Thymus (tissue), 11 donors: ENCODE measurements around the gene NLRC5. TPM values are rescaled to one million over a fixed set of nuclear protein-coding genes. Genes with fewer than 3 reads are reported as not detected.

ENCODE experiments used
- DNase-seq, 9 donors: peaks; one replicate each; pipeline ENCODE4 v3.0.0-alpha.2; 2013; ENCODE audit warnings: low spot score in 9 of 9, low read depth in 6 of 9, missing footprints in 1 of 9
- H3K27ac ChIP-seq, 2 donors: one replicate each; pipeline ENCODE4 v1.5.1; 2013; ENCODE audit warnings: control low read depth in 1 of 2, low read depth in 1 of 2, low read length in 1 of 2, mild to moderate bottlenecking in 1 of 2, moderate library complexity in 1 of 2
- H3K27me3 ChIP-seq, 2 donors: one replicate each; pipeline ENCODE4 v1.5.1; 2013; ENCODE audit warnings: low read length in 1 of 2; ENCODE audit not compliant: control insufficient read depth in 2 of 2, insufficient read depth in 1 of 2
- H3K36me3 ChIP-seq, 2 donors: one replicate each; pipeline ENCODE4 v1.5.1; 2013; ENCODE audit warnings: low read length in 1 of 2, mild to moderate bottlenecking in 1 of 2, moderate library complexity in 1 of 2; ENCODE audit not compliant: control insufficient read depth in 2 of 2, insufficient read depth in 2 of 2
- H3K4me1 ChIP-seq, 2 donors: one replicate each; pipeline ENCODE4 v1.5.1; 2013; ENCODE audit warnings: low read length in 2 of 2; ENCODE audit not compliant: control insufficient read depth in 2 of 2, insufficient read depth in 2 of 2
- H3K4me3 ChIP-seq, 2 donors: one replicate each; pipeline ENCODE4 v1.5.1; 2013; ENCODE audit warnings: low read length in 2 of 2, control low read depth in 1 of 2, mild to moderate bottlenecking in 1 of 2
- H3K9me3 ChIP-seq, 2 donors: one replicate each; pipeline ENCODE4 v1.5.1; 2013; ENCODE audit warnings: low read length in 1 of 2, mild to moderate bottlenecking in 1 of 2; ENCODE audit not compliant: control insufficient read depth in 2 of 2, insufficient read depth in 1 of 2
- WGBS: extraction: QIAGEN DNeasy Blood & Tissue Kit; methylation state at CpG from one replicate; pipeline ENCODE4 v1.1.7; 2013; 5-methylcytosine and 5-hydroxymethylcytosine counted together
- polyA plus RNA-seq: library from polyadenylated mRNA; stranded (reverse); fragments of 200-250 nt; gene quantifications from one replicate; pipeline ENCODE4 v1.2.3, GENCODE V29; 2013
- total RNA-seq: library from RNA; stranded (reverse); fragments of 120-200 nt; gene quantifications from one replicate; pipeline ENCODE4 v1.2.4, GENCODE V29; 2013
- donor health status: healthy.

The NLRC5 gene
- total and polyA plus RNA-seq, 2 donors = 23.3 to 63.9 TPM

DNA sequence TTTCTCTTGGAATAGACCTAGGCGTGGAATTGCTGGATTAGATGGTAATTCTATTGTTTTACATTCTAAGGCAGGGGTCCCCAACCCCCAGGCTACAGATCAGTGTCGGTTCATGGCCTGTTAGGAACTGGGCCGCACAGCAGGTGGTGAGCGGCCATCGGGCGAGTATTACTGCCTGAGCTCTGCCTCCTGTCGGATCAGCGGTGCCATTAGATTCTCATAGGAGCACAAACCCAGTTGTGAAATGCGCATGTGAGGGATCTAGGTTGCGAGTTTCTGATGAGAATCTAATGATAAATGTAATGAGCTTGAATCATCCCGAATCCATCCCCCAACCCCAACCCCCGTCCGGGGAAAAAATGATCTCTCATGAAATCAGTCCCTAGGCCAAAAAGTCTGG lies 23.0 kb downstream of the NLRC5 start:
- H3K27me3 ChIP-seq = no peaks in the 10 kb centered on the region
- H3K27ac ChIP-seq = no peak overlapping the region
- WGBS = 99% methylated on average over 13 of the region's 13 CpGs
- H3K9me3 ChIP-seq = no peaks in the 10 kb centered on the region
- peaks cover 3 to 7% of the 10 kb centered on the region in 2 donors for H3K4me1 ChIP-seq
- no peak overlapping the region for H3K4me3 ChIP-seq
- DNase-seq = no peak
- peaks cover 0 to 7% of the 10 kb centered on the region in 2 donors for H3K36me3 ChIP-seq

DNA sequence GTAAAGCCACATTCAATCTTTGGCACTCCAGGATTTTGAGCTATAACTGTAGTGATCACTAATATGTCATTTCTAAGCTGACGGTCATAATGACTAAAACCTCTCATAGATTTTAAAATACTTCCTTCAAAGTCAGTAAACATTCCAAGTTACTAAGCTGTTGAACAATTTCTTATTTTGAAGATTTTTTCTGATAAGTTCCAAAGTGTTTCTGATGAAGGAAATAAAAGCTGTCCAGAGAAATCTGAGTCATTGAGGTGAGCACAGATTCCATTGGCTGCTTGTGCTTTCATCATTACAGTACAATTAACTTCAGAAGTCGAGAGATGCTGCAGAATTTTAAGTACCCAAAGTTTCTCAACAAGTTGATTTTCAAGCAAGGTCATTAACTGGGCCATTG lies 23.9 kb downstream of the NLRC5 start:
- Histone ChIP-seq H3K36me3 (peaks cover 2 to 9% of the 10 kb centered on the region in 2 donors), H3K27ac (peak overlapping the region in 1 of 2 donors; percentile 1), H3K4me1 (peaks cover 3 to 7% of the 10 kb centered on the region in 2 donors), H3K27me3 (no peaks in the 10 kb centered on the region), H3K9me3 (no peaks in the 10 kb centered on the region), H3K4me3 (no peak overlapping the region)
- 91% methylated on average over 2 of the region's 2 CpGs for WGBS
- DNase-seq = no peak

DNA sequence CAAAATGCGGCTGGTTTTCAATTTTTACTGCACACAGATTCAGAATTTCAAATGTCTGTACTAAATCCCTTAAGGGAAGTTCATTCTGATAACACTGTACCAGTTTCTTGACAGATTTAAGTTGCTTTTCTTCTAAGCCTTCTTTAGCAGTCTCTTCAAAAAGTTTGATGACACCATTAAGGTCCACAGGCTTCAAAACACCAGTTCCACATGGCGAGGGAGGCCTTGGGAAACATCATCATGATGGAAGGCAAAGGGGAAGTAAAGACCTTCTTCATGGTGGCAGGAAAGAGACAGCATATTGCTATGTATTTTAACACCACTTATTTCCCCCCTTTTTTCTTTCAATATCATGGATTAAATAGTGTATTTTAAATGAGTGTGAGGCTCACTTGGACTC lies 24.5 kb downstream of the NLRC5 start:
- peaks cover 5 to 13% of the 10 kb centered on the region in 2 donors for H3K36me3 ChIP-seq
- H3K9me3 ChIP-seq = no peaks in the 10 kb centered on the region
- peak overlapping the region; percentile 52 to 73 for H3K27ac ChIP-seq
- no peak for DNase-seq
- peaks cover 3 to 7% of the 10 kb centered on the region in 2 donors for H3K4me1 ChIP-seq
- no peak overlapping the region for H3K4me3 ChIP-seq
- 74% methylated on average over 2 of the region's 2 CpGs for WGBS
- no peaks in the 10 kb centered on the region for H3K27me3 ChIP-seq

GRCh38 chr16:57016301-57016700 lies 26.9 kb downstream of the NLRC5 start:
- H3K27ac ChIP-seq = no peak overlapping the region
- WGBS = 94% methylated on average over 6 of the region's 6 CpGs
- peaks cover 5 to 21% of the 10 kb centered on the region in 2 donors for H3K36me3 ChIP-seq

DNA sequence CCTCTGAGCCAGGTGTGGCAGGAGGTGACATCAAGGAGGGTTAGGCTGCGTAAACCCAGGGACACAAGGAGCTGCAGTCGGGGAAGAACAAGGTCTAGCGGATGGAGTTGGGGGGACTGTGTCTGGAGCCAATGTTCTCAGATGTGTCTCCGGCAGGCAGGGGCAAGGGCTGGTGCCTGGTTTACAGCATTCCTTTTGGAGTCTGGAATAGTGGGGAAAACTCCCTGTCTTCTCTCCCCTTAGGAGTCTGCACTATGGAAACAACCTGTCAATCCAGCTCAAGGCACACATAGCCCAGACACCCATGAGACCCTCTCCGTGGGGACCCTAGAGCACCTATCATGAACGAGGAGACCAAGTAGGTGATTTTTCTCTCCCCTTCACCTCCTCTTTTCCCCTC lies 27.5 kb downstream of the NLRC5 start:
- Histone ChIP-seq H3K36me3 (peaks cover 9 to 26% of the 10 kb centered on the region in 2 donors), H3K9me3 (no peaks in the 10 kb centered on the region), H3K4me1 (peaks cover 0 to 7% of the 10 kb centered on the region in 2 donors), H3K4me3 (no peak overlapping the region), H3K27me3 (no peaks in the 10 kb centered on the region), H3K27ac (no peak overlapping the region)
- DNase-seq = no peak
- WGBS = over 99% methylated on average over 6 of the region's 6 CpGs

More at GRCh38 chr16:57016301-57016700, 26.9 kb downstream of the NLRC5 start:
- Histone ChIP-seq H3K4me1 (peaks cover 0 to 7% of the 10 kb centered on the region in 2 donors), H3K4me3 (no peak overlapping the region), H3K27me3 (no peaks in the 10 kb centered on the region), H3K9me3 (no peaks in the 10 kb centered on the region)
- no peak for DNase-seq

DNA sequence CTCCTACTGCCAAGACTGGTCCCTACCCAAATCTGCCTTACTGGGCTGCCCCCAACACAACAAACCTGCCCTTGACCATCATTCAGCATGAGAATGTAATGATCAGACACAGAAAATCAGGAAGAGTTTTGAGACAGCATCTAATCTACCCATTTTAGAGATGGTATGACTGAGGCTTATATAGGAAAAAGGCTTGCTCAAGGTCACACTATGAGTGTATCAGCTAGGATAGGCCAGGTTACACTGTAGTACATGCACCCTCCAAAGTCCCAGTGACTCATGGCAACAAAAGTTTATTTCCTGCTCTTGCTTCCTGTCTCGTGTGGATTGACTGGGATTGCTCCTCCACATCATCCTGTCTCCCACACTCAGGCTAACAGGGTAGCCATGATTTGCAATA lies 27.9 kb downstream of the NLRC5 start:
- 94% methylated on average over 1 of the region's 1 CpG for WGBS
- Histone ChIP-seq H3K27ac (no peak overlapping the region), H3K27me3 (no peaks in the 10 kb centered on the region), H3K36me3 (peaks cover 9 to 29% of the 10 kb centered on the region in 2 donors), H3K9me3 (no peaks in the 10 kb centered on the region), H3K4me1 (peaks cover 0 to 10% of the 10 kb centered on the region in 2 donors), H3K4me3 (no peak overlapping the region)
- DNase-seq = no peak

GRCh38 chr16:57019746-57020145 lies 30.4 kb downstream of the NLRC5 start:
- no peaks in the 10 kb centered on the region for H3K9me3 ChIP-seq
- peaks cover 9 to 37% of the 10 kb centered on the region in 2 donors for H3K36me3 ChIP-seq
- no peaks in the 10 kb centered on the region for H3K27me3 ChIP-seq
- no peak for DNase-seq
- H3K4me3 ChIP-seq = no peak overlapping the region
- H3K27ac ChIP-seq = no peak overlapping the region
- whole genome bisulfite sequencing = 93% methylated on average over 2 of the region's 2 CpGs
- H3K4me1 ChIP-seq = peaks cover 5 to 26% of the 10 kb centered on the region in 2 donors

- H3K4me3 ChIP-seq = no peak overlapping the region
- H3K4me1 ChIP-seq = peaks cover 5 to 21% of the 10 kb centered on the region in 2 donors
- H3K36me3 ChIP-seq = peaks cover 9 to 37% of the 10 kb centered on the region in 2 donors
- no peaks in the 10 kb centered on the region for H3K27me3 ChIP-seq
- H3K9me3 ChIP-seq = no peaks in the 10 kb centered on the region
- DNase-seq = no peak
- H3K27ac ChIP-seq = no peak overlapping the region
- 97% methylated on average over 8 of the region's 8 CpGs for WGBS
Observed at GRCh38 chr16:57020651-57021050, 31.3 kb downstream of the NLRC5 start.

DNA sequence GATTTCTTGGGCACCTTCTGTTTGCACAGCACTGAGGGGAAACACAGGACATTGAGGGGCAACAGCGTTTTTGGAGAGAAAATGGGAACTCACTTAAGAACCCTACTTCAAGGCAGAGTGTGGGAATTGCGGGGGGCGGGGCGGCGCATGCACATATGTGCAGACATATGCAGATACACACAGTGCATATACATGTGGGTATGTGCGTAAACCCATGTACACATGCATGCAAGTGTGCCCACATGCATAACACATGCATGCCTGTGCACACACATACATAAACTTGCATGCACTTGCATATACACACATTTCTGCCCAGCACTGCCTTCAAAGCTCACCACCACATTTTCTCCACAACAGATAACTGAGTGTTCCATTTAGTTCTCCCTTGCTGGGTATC lies 32.4 kb downstream of the NLRC5 start:
- Histone ChIP-seq H3K27me3 (no peaks in the 10 kb centered on the region), H3K4me1 (peaks cover 5 to 21% of the 10 kb centered on the region in 2 donors), H3K4me3 (no peak overlapping the region), H3K36me3 (peaks cover 14 to 39% of the 10 kb centered on the region in 2 donors), H3K9me3 (no peaks in the 10 kb centered on the region), H3K27ac (no peak overlapping the region)
- no peak for DNase-seq
- WGBS = 98% methylated on average over 6 of the region's 6 CpGs
